SK-N-MC (cell line): ENCODE data around the gene MRGPRE.
"Not testable (repeated sequence)": the region's sequence is repeated elsewhere in the genome, so short reads cannot be mapped to it uniquely, and the experiment has no call there.

Experiments
- EZH2 ChIP-seq: fragments of 200-600 bp; sonication (generic); IDR thresholded peaks from one replicate; pipeline ENCODE4 v1.6.1; 2017; ENCODE audit warnings: antibody characterized with exemption
- POLR2AphosphoS5 ChIP-seq: IDR thresholded peaks from 2 replicates; pipeline ENCODE4 v1.6.1; 2012; ENCODE audit warnings: mild to moderate bottlenecking, low read depth, low read length, borderline replicate concordance

GRCh38 chr11:3281146-3281545 lies 48.9 kb upstream of the MRGPRE start:
- not testable (repeated sequence) for TF ChIP-seq EZH2, POLR2AphosphoS5
